Upper lobe of right lung (tissue), 1 donor: ENCODE measurements around the gene ALDH16A1. TPM values are rescaled to one million over a fixed set of nuclear protein-coding genes. Genes with fewer than 3 reads are reported as not detected.

Experiments used
- ATAC-seq: fragments of 200-7000 bp; cut with Tn5 transposase; one replicate; pipeline ENCODE4 v1.9.1; 2020; ENCODE audit warnings: mild to moderate bottlenecking, moderate library complexity
- DNase-seq: peaks from one replicate; pipeline ENCODE4 v3.0.0-alpha.2; 2020
- H3K27ac ChIP-seq: fragments of 200-600 bp; one replicate; pipeline ENCODE4 v1.8.0; 2022
- H3K27me3 ChIP-seq: fragments of 200-600 bp; one replicate; pipeline ENCODE4 v1.8.0; 2022; ENCODE audit warnings: mild to moderate bottlenecking
- H3K36me3 ChIP-seq: fragments of 200-600 bp; one replicate; pipeline ENCODE4 v1.8.0; 2022
- H3K4me1 ChIP-seq: fragments of 200-600 bp; one replicate; pipeline ENCODE4 v1.8.0; 2022
- H3K4me3 ChIP-seq: fragments of 200-600 bp; one replicate; pipeline ENCODE4 v1.8.0; 2022; ENCODE audit warnings: mild to moderate bottlenecking
- H3K9me3 ChIP-seq: fragments of 200-600 bp; one replicate; pipeline ENCODE4 v1.8.0; 2022
- intact Hi-C: fragments of 100-400 bp; cut with DNase I; formaldehyde crosslinking; loops from one replicate; pipeline ENCODE4 v1.11.0; 2022
- total RNA-seq: library from RNA; stranded (reverse); fragmentation: NEBNext Ultra II Directional; extraction: Animal tissue kit (Norgen Biotek cat#: 25700); gene quantifications from one replicate; pipeline ENCODE4 v1.2.1, GENCODE V29; 2021
- TF ChIP-seq, protein P1 (sequence below): fragments of 200-600 bp; IDR thresholded peaks from one replicate; pipeline ENCODE4 v1.8.0; 2022; ENCODE audit warnings: antibody characterized with exemption
- donor health status: DM: no; HTN: yes; CAD: no; lungs with severe emphysema.

Gene ALDH16A1
- total RNA-seq, 1 donor from 2014 or later, result 32.3 TPM

- DNase-seq, result no peak
- peaks cover 4% of the 10 kb centered on the region for H3K4me1 ChIP-seq
- H3K4me3 ChIP-seq, result no peak overlapping the region
- TF ChIP-seq, protein P1, sequence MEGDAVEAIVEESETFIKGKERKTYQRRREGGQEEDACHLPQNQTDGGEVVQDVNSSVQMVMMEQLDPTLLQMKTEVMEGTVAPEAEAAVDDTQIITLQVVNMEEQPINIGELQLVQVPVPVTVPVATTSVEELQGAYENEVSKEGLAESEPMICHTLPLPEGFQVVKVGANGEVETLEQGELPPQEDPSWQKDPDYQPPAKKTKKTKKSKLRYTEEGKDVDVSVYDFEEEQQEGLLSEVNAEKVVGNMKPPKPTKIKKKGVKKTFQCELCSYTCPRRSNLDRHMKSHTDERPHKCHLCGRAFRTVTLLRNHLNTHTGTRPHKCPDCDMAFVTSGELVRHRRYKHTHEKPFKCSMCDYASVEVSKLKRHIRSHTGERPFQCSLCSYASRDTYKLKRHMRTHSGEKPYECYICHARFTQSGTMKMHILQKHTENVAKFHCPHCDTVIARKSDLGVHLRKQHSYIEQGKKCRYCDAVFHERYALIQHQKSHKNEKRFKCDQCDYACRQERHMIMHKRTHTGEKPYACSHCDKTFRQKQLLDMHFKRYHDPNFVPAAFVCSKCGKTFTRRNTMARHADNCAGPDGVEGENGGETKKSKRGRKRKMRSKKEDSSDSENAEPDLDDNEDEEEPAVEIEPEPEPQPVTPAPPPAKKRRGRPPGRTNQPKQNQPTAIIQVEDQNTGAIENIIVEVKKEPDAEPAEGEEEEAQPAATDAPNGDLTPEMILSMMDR, result no peak
- H3K9me3 ChIP-seq, result no peaks in the 10 kb centered on the region
- peaks cover 93% of the 10 kb centered on the region for H3K27me3 ChIP-seq
- no peak overlapping the region for H3K27ac ChIP-seq
- intact Hi-C loops, result no loop called here
- no peaks in the 10 kb centered on the region for H3K36me3 ChIP-seq
- ATAC-seq, result no peak
Observed at GRCh38 chr19:49430172-49430677, 22.8 kb upstream of the ALDH16A1 start.

DNA sequence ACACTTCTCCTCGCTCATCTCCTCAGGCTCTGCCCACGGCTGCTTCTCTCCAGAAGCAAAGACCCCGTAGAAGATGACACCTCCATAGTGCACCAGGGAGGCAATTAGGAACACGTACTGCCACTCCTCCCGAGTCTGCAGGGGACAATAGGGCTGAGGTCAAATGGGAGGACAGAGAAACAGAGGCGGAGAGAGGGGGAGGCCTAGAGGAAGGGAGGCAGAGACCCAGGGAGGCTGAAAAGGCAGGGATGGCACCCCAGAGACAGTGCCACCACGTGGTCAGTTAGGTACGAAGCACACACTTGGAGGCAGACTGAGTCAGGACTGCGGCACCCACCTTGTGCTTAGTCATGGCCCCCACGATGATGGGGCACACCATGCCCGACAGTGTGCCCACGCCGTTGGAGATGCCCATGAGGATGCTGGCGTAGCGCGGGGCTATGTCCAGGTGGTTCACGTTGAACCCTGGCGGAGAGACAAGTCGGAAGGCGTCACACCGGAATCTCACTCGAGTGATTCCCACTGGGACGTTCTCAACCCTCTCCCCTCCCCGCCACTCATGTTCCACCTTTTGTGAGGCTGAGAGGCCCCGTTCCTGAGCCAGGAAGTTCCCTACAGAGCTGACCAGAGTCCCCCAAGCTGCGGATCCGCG lies 22.2 kb upstream of the ALDH16A1 start:
- TF ChIP-seq, protein P1, result no peak
- DNase-seq, result no peak
- Histone ChIP-seq H3K27me3 (peaks cover 93% of the 10 kb centered on the region), H3K4me1 (peaks cover 4% of the 10 kb centered on the region), H3K4me3 (no peak overlapping the region), H3K9me3 (no peaks in the 10 kb centered on the region), H3K36me3 (no peaks in the 10 kb centered on the region), H3K27ac (no peak overlapping the region)
- intact Hi-C loops, result no loop called here
- peak; percentile 21 for ATAC-seq

GRCh38 chr19:49431330-49431749 lies 21.7 kb upstream of the ALDH16A1 start:
- TF ChIP-seq, protein P1, result no peak
- intact Hi-C loops, result no loop called here

DNA sequence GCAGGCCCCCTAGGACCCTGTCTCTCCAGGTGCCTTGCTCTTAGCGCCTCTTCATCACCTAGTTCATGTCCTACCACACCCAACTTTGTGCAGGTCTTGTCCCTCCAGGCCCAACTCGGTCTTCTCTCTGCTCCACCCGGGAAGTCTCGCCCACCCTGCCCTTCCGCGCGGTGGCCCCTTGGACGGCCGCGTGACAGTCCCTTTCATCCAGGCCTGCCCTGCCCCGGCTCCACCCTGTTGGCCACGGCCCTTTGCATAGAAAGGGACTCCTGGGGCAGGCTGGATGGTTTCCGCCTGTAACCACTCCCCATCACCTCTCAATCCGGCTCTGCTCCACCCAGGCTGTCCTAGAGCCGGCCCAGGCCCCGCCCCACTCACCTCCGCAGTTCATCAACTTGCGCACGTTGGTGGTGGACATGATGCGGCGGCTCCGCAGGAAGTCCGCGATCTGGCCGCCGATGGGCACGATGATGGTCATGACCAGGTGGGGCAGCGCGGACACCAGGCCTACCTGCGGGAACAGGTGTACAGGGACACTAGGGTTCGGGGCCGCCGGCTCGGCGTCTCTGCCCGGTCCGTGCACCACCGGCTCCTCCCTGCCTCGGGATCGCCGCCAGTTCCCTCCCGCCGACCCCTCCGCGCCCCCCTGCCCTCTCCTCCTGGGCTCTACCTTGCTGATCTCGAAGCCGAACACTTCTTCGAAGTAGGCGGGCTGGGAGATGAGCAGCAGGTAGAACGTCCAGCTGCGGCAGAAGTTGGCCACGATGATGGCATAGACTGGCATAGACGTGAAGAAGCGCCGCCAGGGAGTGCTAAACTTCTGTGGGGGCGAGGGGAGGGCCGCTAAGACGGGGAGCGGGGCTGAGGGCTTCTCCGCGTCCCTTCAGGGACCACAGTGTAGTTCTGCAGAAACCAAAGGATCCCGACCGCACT lies 20.6 kb upstream of the ALDH16A1 start:
- ATAC-seq (peak; percentile 38), DNase-seq (no peak)
- H3K9me3 ChIP-seq, result no peaks in the 10 kb centered on the region
- no peaks in the 10 kb centered on the region for H3K36me3 ChIP-seq
- H3K27me3 ChIP-seq, result peaks cover 92% of the 10 kb centered on the region
- H3K4me1 ChIP-seq, result peaks cover 4% of the 10 kb centered on the region
- intact Hi-C loops, result no loop called here
- TF ChIP-seq, protein P1, result no peak
- H3K4me3 ChIP-seq, result no peak overlapping the region
- H3K27ac ChIP-seq, result no peak overlapping the region

More at GRCh38 chr19:49431330-49431749, 21.7 kb upstream of the ALDH16A1 start:
- Histone ChIP-seq H3K27ac (no peak overlapping the region), H3K4me3 (no peak overlapping the region), H3K9me3 (no peaks in the 10 kb centered on the region), H3K4me1 (peaks cover 4% of the 10 kb centered on the region), H3K27me3 (peaks cover 93% of the 10 kb centered on the region), H3K36me3 (no peaks in the 10 kb centered on the region)
- no peak for DNase-seq
- no peak for ATAC-seq

GRCh38 chr19:49433240-49433901 lies 19.7 kb upstream of the ALDH16A1 start:
- H3K4me1 ChIP-seq, result no peaks in the 10 kb centered on the region
- H3K9me3 ChIP-seq, result no peaks in the 10 kb centered on the region
- TF ChIP-seq, protein P1, result no peak
- no peak for DNase-seq
- no peak overlapping the region for H3K4me3 ChIP-seq
- no peaks in the 10 kb centered on the region for H3K36me3 ChIP-seq
- no peak overlapping the region for H3K27ac ChIP-seq
- peaks cover 88% of the 10 kb centered on the region for H3K27me3 ChIP-seq
- intact Hi-C loops, result no loop called here
- ATAC-seq, result no peak
